Measurements from ENCODE around the gene FAM131B. TPM values are rescaled to one million over a fixed set of nuclear protein-coding genes. Genes with fewer than 3 reads are reported as not detected.

FAM131B gene
- total and polyA plus RNA-seq, 9 of the 15 experiments (the other 6 are each of a cell fraction or from before 2014, with no cell fraction given) = 0.03 to 0.04 TPM; not detected in 7

DNA sequence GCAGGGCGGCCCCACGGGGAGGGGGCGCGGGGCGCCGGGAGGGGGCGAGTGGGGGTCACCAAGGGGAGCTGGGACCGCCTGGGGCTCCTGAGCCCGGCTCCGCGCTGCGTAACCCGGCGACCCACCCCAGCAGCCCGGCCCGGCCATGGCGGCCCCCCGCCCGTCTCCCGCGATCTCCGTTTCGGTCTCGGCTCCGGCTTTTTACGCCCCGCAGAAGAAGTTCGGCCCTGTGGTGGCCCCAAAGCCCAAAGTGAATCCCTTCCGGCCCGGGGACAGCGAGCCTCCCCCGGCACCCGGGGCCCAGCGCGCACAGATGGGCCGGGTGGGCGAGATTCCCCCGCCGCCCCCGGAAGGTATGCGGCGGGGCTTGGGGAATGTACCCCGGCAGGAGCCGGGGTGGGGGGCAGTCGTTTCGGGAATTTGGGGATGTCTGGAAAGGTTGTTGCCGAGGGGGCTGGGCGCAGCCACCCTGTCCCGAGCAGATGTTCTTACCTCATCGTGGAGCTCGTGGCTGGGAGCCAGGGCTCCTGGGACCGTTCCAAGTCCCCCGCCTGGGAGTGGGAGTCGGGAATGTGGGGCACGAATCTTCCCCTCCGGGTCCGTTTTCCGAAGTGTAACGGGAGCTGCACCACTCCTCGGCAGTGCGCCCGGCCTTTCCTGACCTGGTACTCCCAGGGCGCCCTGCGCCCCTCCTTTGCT lies 19.1 kb upstream of the FAM131B start (continued):
- TF ChIP-seq MGA (IDR thresholded peaks at IDR 0.05) (no peak), RBFOX2 (IDR thresholded peaks at IDR 0.05; ENCODE audit: low read depth, low read length) (peak; percentile 88), LCOR (CRISPR knock-in tag; IDR thresholded peaks at IDR 0.05) (no peak), ZNF518B (CRISPR knock-in tag; IDR thresholded peaks at IDR 0.05) (no peak), HCFC1 (IDR thresholded peaks at IDR 0.05; ENCODE audit: low read depth, low read length) (no peak), ZNF589 (CRISPR knock-in tag; IDR thresholded peaks at IDR 0.05; ENCODE audit: low read depth) (no peak; the same call in 1 of the 2 replicates)
- TF ChIP-seq, protein P1, sequence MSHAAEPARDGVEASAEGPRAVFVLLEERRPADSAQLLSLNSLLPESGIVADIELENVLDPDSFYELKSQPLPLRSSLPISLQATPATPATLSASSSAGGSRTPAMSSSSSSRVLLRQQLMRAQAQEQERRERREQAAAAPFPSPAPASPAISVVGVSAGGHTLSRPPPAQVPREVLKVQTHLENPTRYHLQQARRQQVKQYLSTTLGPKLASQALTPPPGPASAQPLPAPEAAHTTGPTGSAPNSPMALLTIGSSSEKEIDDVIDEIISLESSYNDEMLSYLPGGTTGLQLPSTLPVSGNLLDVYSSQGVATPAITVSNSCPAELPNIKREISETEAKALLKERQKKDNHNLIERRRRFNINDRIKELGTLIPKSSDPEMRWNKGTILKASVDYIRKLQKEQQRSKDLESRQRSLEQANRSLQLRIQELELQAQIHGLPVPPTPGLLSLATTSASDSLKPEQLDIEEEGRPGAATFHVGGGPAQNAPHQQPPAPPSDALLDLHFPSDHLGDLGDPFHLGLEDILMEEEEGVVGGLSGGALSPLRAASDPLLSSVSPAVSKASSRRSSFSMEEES (CRISPR knock-in tag; IDR thresholded peaks at IDR 0.05) = no peak
- TF ChIP-seq, protein P2, sequence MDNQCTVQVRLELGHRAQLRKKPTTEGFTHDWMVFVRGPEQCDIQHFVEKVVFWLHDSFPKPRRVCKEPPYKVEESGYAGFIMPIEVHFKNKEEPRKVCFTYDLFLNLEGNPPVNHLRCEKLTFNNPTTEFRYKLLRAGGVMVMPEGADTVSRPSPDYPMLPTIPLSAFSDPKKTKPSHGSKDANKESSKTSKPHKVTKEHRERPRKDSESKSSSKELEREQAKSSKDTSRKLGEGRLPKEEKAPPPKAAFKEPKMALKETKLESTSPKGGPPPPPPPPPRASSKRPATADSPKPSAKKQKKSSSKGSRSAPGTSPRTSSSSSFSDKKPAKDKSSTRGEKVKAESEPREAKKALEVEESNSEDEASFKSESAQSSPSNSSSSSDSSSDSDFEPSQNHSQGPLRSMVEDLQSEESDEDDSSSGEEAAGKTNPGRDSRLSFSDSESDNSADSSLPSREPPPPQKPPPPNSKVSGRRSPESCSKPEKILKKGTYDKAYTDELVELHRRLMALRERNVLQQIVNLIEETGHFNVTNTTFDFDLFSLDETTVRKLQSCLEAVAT (IDR thresholded peaks at IDR 0.05) = 0 out of 4 replicates have a peak, but pooled peaks of 1 of the 2 experiments have one; percentile 21
